ENCODE measurements around the gene UPF3A. TPM values are rescaled to one million over a fixed set of nuclear protein-coding genes. Genes with fewer than 3 reads are reported as not detected.

The UPF3A gene
- total and polyA plus RNA-seq, 2 experiments from 2014 or later = 45.0 to 174 TPM

GRCh38 chr13:114318624-114319023 lies 37.2 kb downstream of the UPF3A start:
- no peak overlapping the region for H3K27ac ChIP-seq (ENCODE audit: low read depth)
- Mint-ChIP-seq H3K4me1 (peaks cover 12% of the 10 kb centered on the region), H3K36me3 (ENCODE audit: low read depth) (peaks cover 48% of the 10 kb centered on the region), H3K27ac (no peak overlapping the region), H3K27me3 (ENCODE audit: insufficient read depth, low read depth, poor library complexity) (peaks cover 4% of the 10 kb centered on the region), H3K4me3 (no peak overlapping the region), H3K9me3 (no peaks in the 10 kb centered on the region)
- no peaks in the 10 kb centered on the region for H3K9me2 ChIP-seq (ENCODE audit: insufficient read depth)
- H3K4me3 ChIP-seq = no peak overlapping the region
- no peak for DNase-seq (ENCODE audit: low spot score)
- peaks cover 7% of the 10 kb centered on the region; the same call in 1 of the 2 replicates for H3K4me1 ChIP-seq (ENCODE audit: insufficient read depth)
- peaks cover 70% of the 10 kb centered on the region for H3K79me2 ChIP-seq (replicated peaks; ENCODE audit: insufficient read depth)
- H2AFZ ChIP-seq = no peak overlapping the region
- TF ChIP-seq STAT1 (IDR thresholded peaks at IDR 0.05; ENCODE audit: unreplicated experiment) (no peak), ETS1 (IDR thresholded peaks at IDR 0.05) (no peak), REST (IDR thresholded peaks at IDR 0.05; ENCODE audit: unreplicated experiment) (no peak), EZH2phosphoT487 (IDR thresholded peaks at IDR 0.05; ENCODE audit: unreplicated experiment) (no peak), CTCF (conservative IDR thresholded peaks at IDR 0.05; ENCODE audit: low read depth in 2 of 2) (no peak), NANOG (IDR thresholded peaks at IDR 0.05; ENCODE audit: borderline replicate concordance) (no peak), ZNF331 (CRISPR knock-in tag; IDR thresholded peaks at IDR 0.05; ENCODE audit: low read depth) (no peak), JUNB (IDR thresholded peaks at IDR 0.05; ENCODE audit: unreplicated experiment) (no peak), POLR2AphosphoS5 (IDR thresholded peaks at IDR 0.05; ENCODE audit: low read depth) (no peak), ZNF114 (CRISPR knock-in tag; IDR thresholded peaks at IDR 0.05) (no peak), CREB1 (CRISPR knock-in tag; IDR thresholded peaks at IDR 0.05; ENCODE audit: low read depth) (no peak), ZNF462 (CRISPR knock-in tag; IDR thresholded peaks at IDR 0.05) (no peak), EZH2 (IDR thresholded peaks at IDR 0.05; ENCODE audit: low read depth, unreplicated experiment) (no peak)
- H3K4me2 ChIP-seq = no peak overlapping the region
- H3F3A ChIP-seq (replicated peaks; ENCODE audit: low read depth) = no peaks in the 10 kb centered on the region; the same call in 1 of the 2 replicates
- peaks cover 22% of the 10 kb centered on the region for H3K36me3 ChIP-seq (ENCODE audit: insufficient read depth)
- H4K20me1 ChIP-seq (replicated peaks; ENCODE audit: insufficient read depth) = no peaks in the 10 kb centered on the region; the same call in 1 of the 2 replicates
- H3K27me3 ChIP-seq (ENCODE audit: insufficient read depth) = no peaks in the 10 kb centered on the region
- ATAC-seq = no peak
